GM19467 (cell line): Measurements from ENCODE around the gene ADAMTS9.

Experiments
- ATAC-seq: cut with Tn5 transposase; IDR thresholded peaks from one replicate; pipeline ENCODE4 v1.9.1; 2021; ENCODE audit warnings: mild to moderate bottlenecking, moderate library complexity; ENCODE audit not compliant: unreplicated experiment

The ADAMTS9 gene

DNA sequence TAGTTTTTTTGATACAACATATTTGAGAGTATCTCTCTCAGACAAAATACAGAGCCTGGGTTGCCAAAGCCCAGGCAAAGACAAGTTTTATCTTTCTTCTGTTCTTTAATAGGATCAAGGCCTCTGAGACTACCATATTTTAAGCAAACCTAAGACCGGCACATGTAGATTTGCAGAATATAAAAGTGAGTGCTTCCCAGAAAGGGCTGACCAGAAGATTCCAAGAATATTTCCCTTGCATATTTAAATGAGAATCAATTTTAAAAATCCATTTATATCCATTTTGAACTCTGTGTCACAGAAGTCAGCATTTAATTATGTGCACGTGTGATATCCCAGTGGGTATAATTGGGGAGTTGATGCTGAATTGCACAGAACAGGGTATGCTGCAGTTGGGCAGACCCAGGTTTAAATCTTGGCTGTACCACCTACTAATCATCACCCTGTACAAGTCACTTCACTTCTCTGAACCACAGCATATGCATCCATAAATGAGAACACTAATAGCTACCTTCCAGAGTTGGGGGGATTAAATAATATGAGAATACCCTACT, 191.9 kb downstream of the ADAMTS9 start:
- ATAC-seq, result no peak

DNA sequence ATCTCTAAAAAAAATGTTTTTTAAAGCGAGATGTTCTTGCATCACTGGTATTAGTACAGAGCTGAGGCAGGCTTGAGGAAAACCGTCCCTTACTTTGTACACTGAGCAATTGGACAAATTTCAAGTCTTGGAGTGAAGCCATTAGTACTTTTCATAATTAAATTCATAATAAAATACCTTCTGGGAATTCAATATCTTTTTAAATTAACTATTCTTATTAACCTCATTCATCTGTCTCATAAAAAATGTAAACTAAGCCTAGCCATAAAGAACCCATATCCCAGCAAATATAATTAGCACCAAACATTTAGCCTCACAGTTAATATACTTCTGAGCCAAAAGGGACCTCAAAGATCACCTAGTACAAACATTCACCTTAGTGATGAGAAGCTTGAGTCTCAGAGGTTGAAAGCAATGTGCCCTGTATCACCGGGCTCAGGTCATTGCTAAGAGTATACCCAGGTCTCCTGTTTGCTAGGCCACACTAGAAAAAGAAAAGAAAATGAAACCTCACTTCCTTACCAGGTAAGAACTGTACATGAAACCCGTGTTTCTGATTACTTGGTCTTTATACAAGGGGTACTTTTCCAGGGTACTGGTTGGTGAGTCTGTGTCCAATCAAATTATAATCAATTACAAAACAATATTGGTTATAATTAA, 192.5 kb downstream of the ADAMTS9 start:
- no peak for ATAC-seq

DNA sequence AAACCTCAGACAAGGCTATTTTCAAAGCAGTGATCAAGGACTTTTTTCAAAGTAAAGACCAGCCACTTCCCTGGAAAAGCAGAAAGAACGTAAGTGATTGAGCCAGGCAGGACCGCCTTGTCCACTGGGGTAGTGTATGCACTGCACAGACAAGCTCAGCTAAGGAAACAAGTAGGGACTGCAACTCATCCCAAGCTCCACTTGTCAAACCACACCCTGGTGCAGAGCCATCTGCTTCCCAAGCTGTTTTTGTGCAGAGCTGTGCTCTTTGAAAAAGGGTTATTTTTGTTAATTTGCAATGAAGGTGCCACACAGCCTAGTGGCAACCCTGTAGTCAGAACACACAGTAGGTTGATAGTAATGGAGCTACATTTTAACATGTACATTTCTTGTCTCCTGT, 193.3 kb downstream of the ADAMTS9 start:
- no peak for ATAC-seq

DNA sequence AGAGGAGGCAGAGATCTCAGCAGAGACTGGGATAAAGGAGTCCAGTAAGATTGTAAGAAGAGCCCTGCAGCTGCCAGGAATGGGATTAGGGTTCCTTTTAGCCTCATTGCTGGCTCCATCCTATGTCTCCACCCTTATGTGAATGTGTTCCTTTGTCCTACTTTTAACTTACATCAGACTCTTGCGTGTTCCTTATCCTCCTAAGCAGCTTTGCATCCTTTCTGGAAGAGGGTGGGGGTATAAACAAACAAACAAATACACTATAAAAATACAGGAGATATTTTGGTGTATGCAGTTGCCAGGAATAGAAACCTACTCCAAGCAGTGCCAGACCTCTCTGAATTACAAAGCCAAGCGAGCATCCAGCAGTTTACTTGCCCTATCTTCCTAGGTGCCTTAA, 194.7 kb downstream of the ADAMTS9 start:
- no peak for ATAC-seq

DNA sequence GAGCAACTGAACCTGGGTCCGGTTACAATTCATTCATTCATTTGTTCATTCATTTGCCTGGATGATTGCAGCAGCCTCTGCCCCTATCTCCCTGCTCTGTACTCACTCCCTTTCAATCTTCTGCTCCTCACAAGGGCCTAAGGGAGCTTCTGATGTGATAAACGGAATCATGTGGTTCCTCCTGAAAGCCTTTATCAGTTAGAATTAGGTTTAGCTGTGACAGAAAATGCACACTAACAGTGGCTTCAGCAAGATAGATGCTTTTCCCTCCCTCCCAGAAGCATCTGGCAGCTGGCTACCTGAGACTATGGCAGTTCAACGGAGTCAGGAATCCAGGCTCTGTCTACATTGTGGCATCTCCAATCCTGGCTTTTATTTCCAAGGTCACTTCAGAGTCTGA, 196.0 kb downstream of the ADAMTS9 start:
- ATAC-seq, result no peak

DNA sequence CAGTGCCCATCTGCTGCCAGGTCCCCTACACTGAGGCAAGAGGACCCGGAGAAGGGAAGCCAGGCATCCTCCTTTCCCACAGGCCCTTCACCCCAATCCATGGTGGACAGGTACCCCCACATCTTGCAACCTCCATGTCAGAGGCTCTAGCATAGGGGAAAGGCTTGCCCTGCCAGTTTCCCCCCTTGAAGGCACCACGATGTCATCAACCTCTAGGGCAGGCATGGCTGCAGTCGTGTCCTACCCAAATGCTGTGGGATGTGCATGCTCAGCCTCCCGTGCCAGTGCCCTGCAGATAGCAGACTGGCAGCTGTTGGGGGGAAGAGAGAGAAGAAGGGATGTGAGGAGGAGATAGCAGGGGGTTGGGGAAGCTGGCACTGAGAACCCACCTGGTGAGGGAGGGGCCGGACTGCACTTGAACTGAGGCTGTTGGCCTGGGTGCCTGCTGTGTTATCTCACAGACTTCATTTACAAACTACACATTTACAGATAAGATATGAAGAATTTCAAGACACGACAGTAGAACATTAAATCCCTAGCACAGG, 197.5 kb downstream of the ADAMTS9 start:
- ATAC-seq, result no peak

DNA sequence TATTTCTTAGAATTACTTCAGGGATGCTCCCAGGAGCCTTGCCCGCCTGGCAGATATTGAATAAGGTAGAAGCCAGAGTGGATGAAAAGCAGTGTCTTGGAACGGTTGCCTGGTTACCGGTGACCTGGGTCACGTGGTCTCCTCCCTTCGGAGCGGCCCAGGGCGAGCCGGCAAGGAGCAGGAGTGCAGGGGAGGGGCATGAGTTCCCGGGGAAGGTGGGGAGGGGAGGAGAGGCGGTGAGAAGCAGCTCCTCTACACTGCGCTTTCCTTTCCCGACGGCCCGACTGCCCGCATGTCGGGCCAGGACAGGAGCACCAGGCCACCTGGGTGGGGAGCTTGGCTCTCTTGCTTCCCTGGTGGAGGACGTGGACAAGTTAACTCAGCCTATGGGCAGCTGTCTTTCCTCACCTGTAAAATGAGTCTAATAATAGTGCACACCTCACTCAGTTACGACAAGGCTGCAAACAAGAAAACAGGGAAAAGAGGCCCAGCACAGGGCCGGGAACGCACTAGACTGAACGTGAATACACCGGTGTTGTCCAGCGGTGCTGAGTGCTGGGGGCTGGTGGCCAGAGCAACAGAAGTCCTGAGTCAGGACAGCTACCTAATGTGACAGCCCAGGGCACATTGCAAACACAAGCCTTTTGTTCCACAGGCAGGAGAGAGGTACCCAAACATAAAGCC, 198.3 kb downstream of the ADAMTS9 start:
- ATAC-seq, result no peak

DNA sequence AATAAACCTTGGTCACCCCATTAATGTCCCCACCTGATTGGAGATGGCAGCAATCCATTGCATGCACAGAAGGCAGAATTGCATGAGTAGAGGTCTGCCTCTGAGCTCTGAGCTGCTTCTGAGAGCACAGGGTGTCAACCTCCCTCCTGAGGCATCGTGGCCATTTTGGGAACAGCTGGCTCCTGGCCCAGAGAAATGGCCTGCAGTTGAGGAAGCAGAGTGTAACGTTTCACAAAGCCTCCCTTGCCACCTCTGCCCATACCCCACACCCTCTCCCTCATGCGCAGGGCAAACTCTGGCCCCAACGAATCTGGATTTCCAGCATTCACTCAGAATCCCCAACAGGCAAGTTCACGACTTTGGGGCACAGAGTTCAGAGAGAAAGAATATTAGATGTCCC, 198.9 kb downstream of the ADAMTS9 start:
- no peak for ATAC-seq

DNA sequence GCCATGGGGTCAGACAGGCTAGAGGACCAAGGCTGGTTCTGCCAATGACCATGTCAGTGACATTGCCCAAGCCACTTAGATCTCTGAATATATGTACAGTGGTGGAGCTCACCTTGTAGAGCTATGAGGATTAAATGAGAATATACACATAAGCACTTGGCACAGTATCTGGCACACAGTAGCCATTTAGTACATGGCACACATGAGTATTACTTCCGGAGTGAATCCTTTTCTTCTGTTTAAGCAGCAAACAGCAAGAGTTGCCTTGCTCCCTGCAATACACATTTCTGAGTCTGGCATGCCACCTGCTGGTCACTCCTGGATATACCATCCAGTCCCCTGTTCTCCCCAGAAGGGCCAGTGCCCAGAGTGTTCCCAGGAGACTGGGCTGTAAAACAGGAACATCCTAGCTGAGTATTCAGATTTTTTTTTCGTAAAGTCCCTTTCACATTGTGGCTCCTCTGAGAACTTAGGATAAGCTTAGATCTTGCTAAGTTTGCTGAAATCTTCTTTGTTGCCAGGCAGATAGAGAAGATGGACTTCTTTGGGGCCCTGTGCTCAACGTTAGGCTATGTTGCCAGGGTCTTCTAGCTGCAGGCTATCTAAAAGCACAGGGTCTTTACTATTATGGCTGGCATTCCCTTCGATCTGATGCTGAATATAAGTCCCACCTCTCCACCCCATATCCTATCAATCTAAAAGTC, 203.4 kb downstream of the ADAMTS9 start:
- peak; percentile 93 for ATAC-seq

DNA sequence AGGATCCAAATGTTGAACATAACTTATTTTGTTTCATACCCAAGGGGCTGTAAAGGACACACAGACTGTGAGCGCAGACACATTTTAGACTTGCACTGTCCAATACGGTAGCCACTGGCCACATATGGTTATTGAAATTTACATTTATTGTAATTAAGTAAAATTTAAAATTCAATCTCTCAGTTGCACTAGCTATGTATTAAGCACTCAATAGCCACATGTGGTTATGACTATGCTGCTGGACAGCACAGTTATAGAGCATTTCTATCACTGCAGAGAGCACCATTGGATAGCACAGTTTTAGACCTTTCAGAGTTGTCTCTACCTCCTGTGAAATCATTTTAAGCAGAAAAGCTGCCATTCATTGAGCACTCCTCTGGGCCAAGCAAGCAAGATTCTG, 204.3 kb downstream of the ADAMTS9 start:
- no peak for ATAC-seq

DNA sequence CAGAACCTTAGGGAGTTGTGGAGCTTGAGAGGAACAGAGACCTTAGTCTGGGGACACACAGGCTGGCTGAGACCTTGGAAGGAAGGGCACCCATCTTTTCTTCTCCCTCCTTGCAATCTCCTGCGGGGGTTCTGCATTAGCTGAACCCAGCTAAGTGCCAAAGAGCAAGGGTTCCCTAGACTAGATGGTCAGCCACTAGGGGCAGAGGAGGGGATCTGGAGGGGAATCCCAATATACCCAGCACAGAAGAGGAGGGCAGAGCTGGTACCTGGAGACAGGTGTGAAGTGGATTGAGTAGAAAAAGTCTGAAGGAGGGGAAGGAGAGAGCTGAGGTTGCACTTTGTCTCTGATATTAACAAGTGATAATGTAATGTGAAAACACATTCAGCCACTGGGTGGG, 212.8 kb downstream of the ADAMTS9 start:
- ATAC-seq, result no peak

DNA sequence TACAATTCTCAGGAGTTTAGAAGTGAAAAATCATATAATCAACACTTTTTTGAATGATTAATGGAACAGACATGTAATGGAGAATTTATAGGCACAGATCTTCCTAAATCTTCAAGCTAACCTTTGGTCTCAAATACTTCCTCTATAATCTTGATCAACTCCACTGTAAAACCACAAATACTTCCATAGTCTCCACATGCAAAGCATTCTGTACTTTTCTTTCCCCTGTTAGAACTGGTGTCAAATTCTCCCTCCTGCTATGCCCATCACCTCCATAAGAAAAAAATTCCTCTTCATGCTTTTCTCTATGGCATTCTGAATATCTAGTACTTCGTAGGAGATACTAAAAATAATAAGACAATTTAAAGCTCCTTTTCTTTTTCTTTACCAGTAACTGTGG, 214.3 kb downstream of the ADAMTS9 start:
- no peak for ATAC-seq

DNA sequence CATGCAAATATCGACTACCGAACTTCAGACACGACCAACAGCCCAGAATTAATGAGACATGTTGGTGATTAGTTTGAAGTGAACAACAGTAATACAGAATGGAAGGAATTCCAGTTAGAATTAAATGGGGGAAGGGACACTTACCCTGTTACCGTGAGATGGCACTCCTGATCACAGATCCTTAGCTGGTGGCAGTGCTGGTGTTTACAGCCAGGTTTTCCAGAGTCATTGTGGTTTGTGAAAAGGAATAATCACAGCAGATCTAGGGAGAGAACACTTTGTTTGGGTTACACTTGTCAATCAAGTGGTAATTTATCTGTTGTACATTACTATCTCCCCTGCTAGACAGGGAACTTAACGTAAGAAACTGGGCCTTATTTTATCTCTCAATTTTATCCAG, 217.4 kb downstream of the ADAMTS9 start:
- no peak for ATAC-seq

DNA sequence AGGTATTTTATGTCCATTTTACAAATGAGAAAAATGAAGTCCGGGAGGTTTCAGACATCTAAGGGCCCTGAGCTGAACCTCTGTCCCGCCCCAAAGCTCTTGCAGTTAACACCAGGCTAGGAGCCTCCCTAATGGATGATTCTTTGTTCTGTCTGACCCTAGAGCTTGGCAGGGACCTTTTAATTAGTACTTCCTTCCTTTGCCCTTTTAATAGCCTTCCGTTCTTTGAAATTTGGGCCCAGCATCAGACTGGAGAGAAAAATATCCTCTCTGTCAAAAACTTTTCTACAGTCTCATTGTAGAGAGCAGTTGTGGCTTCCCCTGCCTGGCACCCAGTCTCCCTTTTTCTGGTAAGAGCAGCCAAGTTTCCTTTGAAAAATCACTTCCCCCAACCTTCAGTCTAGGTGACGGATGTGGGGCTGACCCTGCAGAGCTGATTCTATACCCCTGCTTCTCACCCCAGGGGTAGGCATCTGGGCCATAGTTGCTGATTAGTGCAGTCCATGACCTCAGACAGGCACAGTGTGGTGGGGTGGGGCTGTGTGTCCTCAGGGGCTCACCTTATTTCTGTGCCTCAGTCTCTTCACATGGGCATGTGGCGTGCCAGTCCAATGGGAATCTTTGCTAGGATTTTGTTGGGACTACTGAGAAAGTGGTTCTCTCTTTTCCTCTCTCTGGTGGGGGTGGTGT, 220.4 kb downstream of the ADAMTS9 start:
- ATAC-seq, result no peak
